NT2/D1 (cell line): Measurements from ENCODE around the gene SFI1.

ENCODE experiments used
- SUZ12 ChIP-seq: IDR thresholded peaks from 2 replicates; pipeline ENCODE4 v1.6.1; 2011; ENCODE audit not compliant: insufficient read length, insufficient read depth; ENCODE audit errors: extremely low read depth
- YY1 ChIP-seq: IDR thresholded peaks from 2 replicates; pipeline ENCODE4 v1.6.1; 2011; ENCODE audit not compliant: insufficient read length, insufficient read depth
- ZNF274 ChIP-seq: IDR thresholded peaks from 2 replicates; pipeline ENCODE4 v1.6.1; 2011; ENCODE audit warnings: mild to moderate bottlenecking, low read depth, low read length

DNA sequence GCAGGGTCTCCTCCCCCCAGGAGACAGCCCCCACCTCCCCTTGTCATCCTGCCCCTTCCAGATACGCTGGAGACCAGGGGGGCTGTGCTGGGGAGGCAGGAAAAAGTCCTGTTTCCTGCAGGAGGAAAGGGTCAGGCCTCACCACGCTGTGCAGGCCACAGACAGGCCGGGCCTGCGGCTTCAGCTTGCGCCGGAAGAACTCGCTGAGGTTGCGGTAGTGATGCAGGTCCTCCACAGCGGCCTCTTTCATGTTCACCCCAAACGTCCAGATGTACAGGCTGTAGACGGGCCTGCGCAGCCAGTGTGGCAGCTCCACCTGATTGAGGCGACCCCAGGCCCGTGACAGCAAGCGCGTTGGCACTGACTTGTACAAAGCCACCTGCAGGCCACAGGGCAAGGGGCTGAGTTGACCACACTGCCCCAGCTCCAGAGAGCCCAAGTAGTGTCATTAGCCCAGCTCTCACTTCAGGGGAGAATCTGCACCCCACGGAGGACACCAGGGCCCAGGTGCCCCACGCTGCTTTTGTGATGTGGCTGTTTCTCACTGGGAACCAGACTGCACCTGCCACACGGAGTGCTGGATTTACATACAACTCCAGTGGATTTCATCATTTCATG is 125.3 kb downstream of the SFI1 start:
- no peak for TF ChIP-seq SUZ12
- TF ChIP-seq YY1, result no peak
- no peak for TF ChIP-seq ZNF274
